ENCODE measurements around the gene PTPRN. TPM values are rescaled to one million over a fixed set of nuclear protein-coding genes. Genes with fewer than 3 reads are reported as not detected.

The PTPRN gene
- total and polyA plus RNA-seq, 2 experiments from 2014 or later, result 5.1 to 22.1 TPM

GRCh38 chr2:219290381-219291171 is 18.6 kb downstream of the PTPRN start:
- DNase-seq (ENCODE audit: low spot score) (no peak), ATAC-seq (no peak)
- Histone ChIP-seq H3K36me3 (ENCODE audit: insufficient read depth) (no peaks in the 10 kb centered on the region), H3K4me1 (ENCODE audit: insufficient read depth) (peaks cover 5% of the 10 kb centered on the region; the same call in 1 of the 2 replicates), H3K79me2 (replicated peaks; ENCODE audit: insufficient read depth) (no peaks in the 10 kb centered on the region), H3K4me2 (no peak overlapping the region), H3K4me3 (no peak overlapping the region), H3K9me2 (ENCODE audit: insufficient read depth) (no peaks in the 10 kb centered on the region), H3K27me3 (ENCODE audit: insufficient read depth) (peaks cover 12% of the 10 kb centered on the region), H2AFZ (no peak overlapping the region), H4K20me1 (replicated peaks; ENCODE audit: insufficient read depth) (no peaks in the 10 kb centered on the region; the same call in 1 of the 2 replicates), H3F3A (replicated peaks; ENCODE audit: low read depth) (peaks cover 5% of the 10 kb centered on the region; the same call in 1 of the 2 replicates), H3K27ac (ENCODE audit: low read depth) (no peak overlapping the region)
- Mint-ChIP-seq H3K9me3 (no peaks in the 10 kb centered on the region; the same call in 1 of the 3 replicates), H3K4me3 (no peak overlapping the region), H3K4me1 (peaks cover 10% of the 10 kb centered on the region), H3K27ac (no peak overlapping the region), H3K36me3 (ENCODE audit: low read depth) (no peaks in the 10 kb centered on the region; the same call in 2 of the 3 replicates), H3K27me3 (ENCODE audit: insufficient read depth, low read depth, poor library complexity) (peaks cover 18% of the 10 kb centered on the region)
- no peak for TF ChIP-seq ETS1 (IDR thresholded peaks at IDR 0.05)
- TF ChIP-seq NANOG (IDR thresholded peaks at IDR 0.05; ENCODE audit: borderline replicate concordance), result no peak
- no peak for TF ChIP-seq EZH2 (IDR thresholded peaks at IDR 0.05; ENCODE audit: low read depth, unreplicated experiment)
- TF ChIP-seq REST (IDR thresholded peaks at IDR 0.05; ENCODE audit: unreplicated experiment), result no peak
- TF ChIP-seq ZNF114 (CRISPR knock-in tag; IDR thresholded peaks at IDR 0.05), result no peak
- TF ChIP-seq ZNF331 (CRISPR knock-in tag; IDR thresholded peaks at IDR 0.05; ENCODE audit: low read depth), result no peak
- TF ChIP-seq, protein P1, sequence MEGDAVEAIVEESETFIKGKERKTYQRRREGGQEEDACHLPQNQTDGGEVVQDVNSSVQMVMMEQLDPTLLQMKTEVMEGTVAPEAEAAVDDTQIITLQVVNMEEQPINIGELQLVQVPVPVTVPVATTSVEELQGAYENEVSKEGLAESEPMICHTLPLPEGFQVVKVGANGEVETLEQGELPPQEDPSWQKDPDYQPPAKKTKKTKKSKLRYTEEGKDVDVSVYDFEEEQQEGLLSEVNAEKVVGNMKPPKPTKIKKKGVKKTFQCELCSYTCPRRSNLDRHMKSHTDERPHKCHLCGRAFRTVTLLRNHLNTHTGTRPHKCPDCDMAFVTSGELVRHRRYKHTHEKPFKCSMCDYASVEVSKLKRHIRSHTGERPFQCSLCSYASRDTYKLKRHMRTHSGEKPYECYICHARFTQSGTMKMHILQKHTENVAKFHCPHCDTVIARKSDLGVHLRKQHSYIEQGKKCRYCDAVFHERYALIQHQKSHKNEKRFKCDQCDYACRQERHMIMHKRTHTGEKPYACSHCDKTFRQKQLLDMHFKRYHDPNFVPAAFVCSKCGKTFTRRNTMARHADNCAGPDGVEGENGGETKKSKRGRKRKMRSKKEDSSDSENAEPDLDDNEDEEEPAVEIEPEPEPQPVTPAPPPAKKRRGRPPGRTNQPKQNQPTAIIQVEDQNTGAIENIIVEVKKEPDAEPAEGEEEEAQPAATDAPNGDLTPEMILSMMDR (conservative IDR thresholded peaks at IDR 0.05; ENCODE audit: low read depth in 2 of 2), result no peak
- TF ChIP-seq CREB1 (CRISPR knock-in tag; IDR thresholded peaks at IDR 0.05; ENCODE audit: low read depth), result no peak
- TF ChIP-seq POLR2AphosphoS5 (IDR thresholded peaks at IDR 0.05; ENCODE audit: low read depth), result no peak

Data from GM23338 (cell line).